IMR-90 (cell line): ENCODE results near the gene KCNMB2. TPM values are rescaled to one million over a fixed set of nuclear protein-coding genes. Genes with fewer than 3 reads are reported as not detected.

Experiments used
- ATAC-seq: fragments of 200-7000 bp; cut with Tn5 transposase; 2 replicates; pipeline ENCODE4 v1.9.1; 2020; ENCODE audit warnings: low read depth, mild to moderate bottlenecking, moderate library complexity
- BruUV-seq: library from RNA; stranded (reverse); fragments of 400-500 nt; replicated peaks from 2 replicates; lab custom pipeline; 2021; lab: Mats Ljungman, UMichigan
- CTCF ChIA-PET: fragments of 300-600 bp; formaldehyde crosslinking; extraction: SDS; loops from one replicate; lab custom pipeline; 2021; ENCODE audit warnings: antibody characterized with exemption; lab: Yijun Ruan, JAX
- POLR2A ChIA-PET: fragments of 300-600 bp; sonication (Branson Sonifier 250); formaldehyde crosslinking; loops from one replicate; lab custom pipeline; 2022; ENCODE audit warnings: antibody characterized with exemption; ENCODE audit not compliant: unreplicated experiment; lab: Charles Lee
- DNase-seq: peaks from one replicate; pipeline ENCODE4 v3.0.0; 2013
- H2AFZ ChIP-seq: replicated peaks from 2 replicates; pipeline ENCODE3; 2013; ENCODE audit warnings: low read length, mild to moderate bottlenecking; ENCODE audit not compliant: poor library complexity
- H2AK5ac ChIP-seq: 2 replicates; pipeline ENCODE4 v1.6.1; 2013; ENCODE audit warnings: low read depth, low read length, inconsistent platforms
- H2AK9ac ChIP-seq: replicated peaks from 2 replicates; pipeline ENCODE3; 2013; ENCODE audit warnings: mild to moderate bottlenecking, low read depth, low read length, moderate library complexity; ENCODE audit not compliant: poor library complexity
- H2BK120ac ChIP-seq: 2 replicates; pipeline ENCODE4 v1.6.1; 2013; ENCODE audit warnings: low read depth, low read length, inconsistent platforms
- H2BK15ac ChIP-seq: 3 replicates; pipeline ENCODE4 v1.6.1; 2013; ENCODE audit warnings: low read depth, low read length, inconsistent platforms
- H2BK20ac ChIP-seq: 2 replicates; pipeline ENCODE4 v1.6.1; 2013; ENCODE audit warnings: low read depth, mild to moderate bottlenecking, inconsistent platforms, low read length, moderate library complexity
- H2BK5ac ChIP-seq: 2 replicates; pipeline ENCODE4 v1.6.1; 2013; ENCODE audit warnings: mild to moderate bottlenecking, low read depth, low read length, inconsistent platforms; ENCODE audit not compliant: poor library complexity, severe bottlenecking
- H3K14ac ChIP-seq: replicated peaks from 2 replicates; pipeline ENCODE4 v1.6.1; 2013; ENCODE audit warnings: low read depth, low read length, inconsistent platforms
- H3K18ac ChIP-seq: 2 replicates; pipeline ENCODE4 v1.6.1; 2013; ENCODE audit warnings: low read depth, low read length, control low read depth
- H3K23ac ChIP-seq: 2 replicates; pipeline ENCODE4 v1.6.1; 2013; ENCODE audit warnings: low read depth, low read length, inconsistent platforms
- H3K27ac ChIP-seq: 2 replicates; pipeline ENCODE4 v1.5.1; 2013; ENCODE audit warnings: mild to moderate bottlenecking, control low read depth, low read length; ENCODE audit not compliant: insufficient read depth
- H3K27me3 ChIP-seq: 2 replicates; pipeline ENCODE4 v1.6.1; 2013; ENCODE audit warnings: low read length; ENCODE audit not compliant: control insufficient read depth, insufficient read depth
- H3K36me3 ChIP-seq: 2 replicates; pipeline ENCODE4 v1.6.1; 2013; ENCODE audit warnings: low read length, mixed read lengths; ENCODE audit not compliant: control insufficient read depth, insufficient read depth
- H3K4ac ChIP-seq: 2 replicates; pipeline ENCODE4 v1.6.1; 2013; ENCODE audit warnings: low read depth, low read length, inconsistent platforms
- H3K4me1 ChIP-seq: 2 replicates; pipeline ENCODE4 v1.6.1; 2013; ENCODE audit warnings: low read length, mixed read lengths; ENCODE audit not compliant: control insufficient read depth, insufficient read depth
- H3K4me2 ChIP-seq: 2 replicates; pipeline ENCODE4 v1.6.1; 2013; ENCODE audit warnings: low read depth, mild to moderate bottlenecking, control low read depth, low read length, moderate library complexity
- H3K4me3 ChIP-seq: 2 replicates; pipeline ENCODE4 v1.5.1; 2013; ENCODE audit warnings: low read depth, mild to moderate bottlenecking, control low read depth, low read length, moderate library complexity; ENCODE audit not compliant: insufficient read depth
- H3K56ac ChIP-seq: 2 replicates; pipeline ENCODE4 v1.6.1; 2013; ENCODE audit warnings: low read length, inconsistent platforms; ENCODE audit not compliant: insufficient read depth; ENCODE audit errors: extremely low read depth
- H3K79me1 ChIP-seq, 2 experiments: 2 replicates each; pipeline ENCODE4 v1.6.1; 2013; ENCODE audit warnings: low read length in 2 of 2, inconsistent platforms in 1 of 2, low read depth in 1 of 2
- H3K9ac ChIP-seq: 2 replicates; pipeline ENCODE4 v1.6.1; 2013; ENCODE audit warnings: low read depth, low read length, control low read depth
- H3K9me1 ChIP-seq: 2 replicates; pipeline ENCODE4 v1.6.1; 2013; ENCODE audit warnings: low read length, inconsistent platforms; ENCODE audit not compliant: insufficient read depth
- H3K9me3 ChIP-seq: 2 replicates; pipeline ENCODE4 v1.6.1; 2013; ENCODE audit warnings: low read length; ENCODE audit not compliant: control insufficient read depth, insufficient read depth
- H4K20me1 ChIP-seq: 2 replicates; pipeline ENCODE4 v1.6.1; 2013; ENCODE audit warnings: low read length, inconsistent platforms; ENCODE audit not compliant: insufficient read depth
- H4K5ac ChIP-seq: 2 replicates; pipeline ENCODE4 v1.6.1; 2013; ENCODE audit warnings: mild to moderate bottlenecking, low read depth, low read length, control low read depth
- H4K8ac ChIP-seq, 2 experiments: 2 replicates each; pipeline ENCODE4 v1.6.1; 2013; ENCODE audit warnings: low read depth in 2 of 2, low read length in 2 of 2, control low read depth in 1 of 2, inconsistent platforms in 1 of 2
- H4K91ac ChIP-seq: 2 replicates; pipeline ENCODE4 v1.6.1; 2013; ENCODE audit warnings: low read depth, low read length, inconsistent platforms; ENCODE audit not compliant: insufficient read depth
- BHLHE40 ChIP-seq: fragments of 150-350 bp; IDR thresholded peaks from 2 replicates; pipeline ENCODE4 v1.6.1; 2016; ENCODE audit warnings: mild to moderate bottlenecking, low read depth, low read length
- CEBPB ChIP-seq: IDR thresholded peaks from 2 replicates; pipeline ENCODE4 v1.6.1; 2012; ENCODE audit warnings: low read depth, low read length, improper control_type of control experiment
- CHD1 ChIP-seq: IDR thresholded peaks from 2 replicates; pipeline ENCODE4 v1.6.1; 2012; ENCODE audit warnings: low read depth, low read length, improper control_type of control experiment
- CTCF ChIP-seq: conservative IDR thresholded peaks from 2 replicates; pipeline ENCODE4 v1.5.1; 2012; ENCODE audit warnings: mild to moderate bottlenecking, low read depth, low read length, improper control_type of control experiment
- ELK1 ChIP-seq: fragments of 150-350 bp; IDR thresholded peaks from 2 replicates; pipeline ENCODE4 v1.6.1; 2016; ENCODE audit warnings: low read depth, mild to moderate bottlenecking, low read length, moderate library complexity, borderline replicate concordance
- FOS ChIP-seq: fragments of 150-350 bp; IDR thresholded peaks from 2 replicates; pipeline ENCODE4 v1.6.1; 2016; ENCODE audit warnings: low read depth, low read length
- MAFK ChIP-seq: IDR thresholded peaks from 2 replicates; pipeline ENCODE4 v1.6.1; 2012; ENCODE audit warnings: low read depth, low read length, improper control_type of control experiment
- MAZ ChIP-seq: IDR thresholded peaks from 2 replicates; pipeline ENCODE4 v1.6.1; 2012; ENCODE audit warnings: low read depth, mild to moderate bottlenecking, low read length, improper control_type of control experiment, moderate library complexity, borderline replicate concordance
- MXI1 ChIP-seq: IDR thresholded peaks from 2 replicates; pipeline ENCODE4 v1.6.1; 2012; ENCODE audit warnings: low read depth, mild to moderate bottlenecking, low read length, moderate library complexity, borderline replicate concordance
- NFE2L2 ChIP-seq: fragments of 150-350 bp; IDR thresholded peaks from 2 replicates; pipeline ENCODE4 v1.6.1; 2016; ENCODE audit warnings: low read depth, mild to moderate bottlenecking, low read length
- POLR2A ChIP-seq: IDR thresholded peaks from 2 replicates; pipeline ENCODE4 v1.6.1; 2012; ENCODE audit warnings: mild to moderate bottlenecking, low read depth, low read length
- RAD21 ChIP-seq: IDR thresholded peaks from 2 replicates; pipeline ENCODE4 v1.6.1; 2012; ENCODE audit warnings: low read length, improper control_type of control experiment
- RCOR1 ChIP-seq: IDR thresholded peaks from 2 replicates; pipeline ENCODE4 v1.6.1; 2012; ENCODE audit warnings: mild to moderate bottlenecking, low read length, improper control_type of control experiment; ENCODE audit not compliant: insufficient replicate concordance
- RFX5 ChIP-seq: IDR thresholded peaks from 2 replicates; pipeline ENCODE4 v1.8.0; 2012; ENCODE audit warnings: low read depth, mild to moderate bottlenecking, low read length, moderate library complexity
- SMC3 ChIP-seq: fragments of 150-350 bp; IDR thresholded peaks from 2 replicates; pipeline ENCODE4 v1.6.1; 2016; ENCODE audit warnings: low read depth, mild to moderate bottlenecking, antibody characterized with exemption, low read length, moderate library complexity
- USF2 ChIP-seq: fragments of 150-350 bp; IDR thresholded peaks from 2 replicates; pipeline ENCODE4 v1.6.1; 2017; ENCODE audit warnings: mild to moderate bottlenecking, antibody characterized with exemption, low read length, low read depth
- WGBS, 2 experiments: methylation state at CpG; one replicate each; pipeline versions ENCODE4 v1.1.5 to v1.1.7; 2013; ENCODE audit warnings: missing lambda C conversion rate in 2 of 2; ENCODE audit not compliant: insufficient read length in 1 of 2; ENCODE audit errors: extremely low coverage in 2 of 2; 5-methylcytosine and 5-hydroxymethylcytosine counted together
- dilution Hi-C: fragments of 300-500 bp; cut with HindIII; formaldehyde crosslinking; loops from one replicate; pipeline ENCODE4 v1.14.3; 2018; ENCODE audit warnings: low sequenced_read_pairs; ENCODE audit not compliant: unreplicated experiment
- in situ Hi-C: fragments of 300-500 bp; cut with MboI; formaldehyde crosslinking; loops from 3 replicates; pipeline ENCODE4 v1.14.3; 2019; ENCODE audit warnings: low sequenced_read_pairs, inconsistent platforms, mixed read lengths
- intact Hi-C: fragments of 100-400 bp; cut with micrococcal nuclease; formaldehyde crosslinking; loops from 2 replicates; pipeline ENCODE4 v1.10.0; 2022
- polyA plus RNA-seq, 3 experiments: library from polyadenylated mRNA; depleted of rRNA; stranded (reverse); fragments of >200 nt; gene quantifications; 2 replicates each; pipeline ENCODE4 v1.2.3, GENCODE V29; 2012; ENCODE audit warnings: low replicate concordance in 1 of 3
- total RNA-seq: library from RNA; depleted of rRNA; stranded (reverse); fragments of >200 nt; gene quantifications from 2 replicates; pipeline ENCODE4 v1.2.3, GENCODE V29; 2012

KCNMB2 gene
- total and polyA plus RNA-seq, 2 of the 4 experiments (the other 2 are of a cell fraction) = not detected

- POLR2A ChIA-PET = no interaction called here
Measured at GRCh38 chr3:178807694-178808093, 271.5 kb downstream of the KCNMB2 start.

More at GRCh38 chr3:178807694-178808093, 271.5 kb downstream of the KCNMB2 start:
- Histone ChIP-seq H2BK15ac (no peak overlapping the region), H3K27ac (no peak overlapping the region), H2AK9ac (no peak overlapping the region), H3K4me1 (no peaks in the 10 kb centered on the region), H2AFZ (no peak overlapping the region), H4K5ac (no peak overlapping the region), H3K18ac (no peak overlapping the region), H3K9me1 (no peaks in the 10 kb centered on the region), H3K4me2 (no peak overlapping the region), H4K91ac (no peak overlapping the region), H3K27me3 (no peaks in the 10 kb centered on the region), H3K56ac (no peak overlapping the region), H3K4me3 (no peak overlapping the region), H4K20me1 (no peaks in the 10 kb centered on the region), H2AK5ac (no peak overlapping the region), H3K23ac (no peak overlapping the region), H3K14ac (no peak overlapping the region), H3K79me1 (no peaks in the 10 kb centered on the region), H2BK20ac (no peak overlapping the region), H4K8ac (no peak overlapping the region), H3K4ac (no peak overlapping the region), H2BK5ac (no peak overlapping the region), H3K36me3 (no peaks in the 10 kb centered on the region), H3K9ac (no peak overlapping the region), H3K9me3 (no peaks in the 10 kb centered on the region), H2BK120ac (no peak overlapping the region)
- ATAC-seq (no peak), DNase-seq (no peak)
- no peak for TF ChIP-seq MXI1
- TF ChIP-seq NFE2L2 = no peak
- no peak for TF ChIP-seq POLR2A
- TF ChIP-seq BHLHE40 = no peak
- no peak for TF ChIP-seq CEBPB
- no peak for TF ChIP-seq CTCF
- no peak for TF ChIP-seq SMC3
- no peak for TF ChIP-seq ELK1
- TF ChIP-seq USF2 = no peak
- TF ChIP-seq MAZ = no peak
- TF ChIP-seq RFX5 = no peak
- no peak for TF ChIP-seq MAFK
- TF ChIP-seq RAD21 = no peak
- no peak for TF ChIP-seq FOS
- TF ChIP-seq RCOR1 = no peak
- no peak for TF ChIP-seq CHD1
- no TSS peak for BruUV-seq
- no CpG with 5 or more reads among the region's 1 CpG for WGBS, 2 experiments
- dilution Hi-C loops (no loop called here), in situ Hi-C loops (no loop called here), intact Hi-C loops (no loop called here)
- CTCF ChIA-PET = no interaction called here
